Measurements from ENCODE around the gene EGFR.

EGFR gene

GRCh38 chr7:55061726-55062499, 43.1 kb downstream of the EGFR start:
- no peaks in the 10 kb centered on the region for H3K4me1 Mint-ChIP-seq
- no peak overlapping the region for H3K27ac Mint-ChIP-seq
- peaks cover 7% of the 10 kb centered on the region for H3K27me3 Mint-ChIP-seq
- no peak overlapping the region for H3K4me3 Mint-ChIP-seq
- no peaks in the 10 kb centered on the region for H3K36me3 Mint-ChIP-seq
- no peaks in the 10 kb centered on the region for H3K9me3 Mint-ChIP-seq

- Mint-ChIP-seq H3K4me3 (no peak overlapping the region), H3K27ac (no peak overlapping the region), H3K27me3 (peaks cover 7% of the 10 kb centered on the region), H3K36me3 (no peaks in the 10 kb centered on the region), H3K4me1 (no peaks in the 10 kb centered on the region), H3K9me3 (no peaks in the 10 kb centered on the region)
Measured at GRCh38 chr7:55063061-55063460, 44.2 kb downstream of the EGFR start.

GRCh38 chr7:55063633-55064032, 44.8 kb downstream of the EGFR start:
- Mint-ChIP-seq H3K9me3 (no peaks in the 10 kb centered on the region), H3K4me3 (no peak overlapping the region), H3K27me3 (peaks cover 7% of the 10 kb centered on the region), H3K36me3 (no peaks in the 10 kb centered on the region), H3K4me1 (no peaks in the 10 kb centered on the region), H3K27ac (no peak overlapping the region)

- Mint-ChIP-seq H3K4me1 (no peaks in the 10 kb centered on the region), H3K9me3 (no peaks in the 10 kb centered on the region), H3K36me3 (no peaks in the 10 kb centered on the region), H3K27ac (no peak overlapping the region), H3K4me3 (no peak overlapping the region), H3K27me3 (peaks cover 8% of the 10 kb centered on the region)
Measured at GRCh38 chr7:55065079-55065478, 46.3 kb downstream of the EGFR start.

- no peaks in the 10 kb centered on the region for H3K4me1 Mint-ChIP-seq
- H3K9me3 Mint-ChIP-seq = no peaks in the 10 kb centered on the region
- peaks cover 8% of the 10 kb centered on the region for H3K27me3 Mint-ChIP-seq
- H3K27ac Mint-ChIP-seq = no peak overlapping the region
- H3K36me3 Mint-ChIP-seq = no peaks in the 10 kb centered on the region
- no peak overlapping the region for H3K4me3 Mint-ChIP-seq
Measured at GRCh38 chr7:55065511-55066229, 46.9 kb downstream of the EGFR start.

GRCh38 chr7:55066524-55066923, 47.7 kb downstream of the EGFR start:
- Mint-ChIP-seq H3K27me3 (peaks cover 8% of the 10 kb centered on the region), H3K36me3 (no peaks in the 10 kb centered on the region), H3K27ac (no peak overlapping the region), H3K4me3 (no peak overlapping the region), H3K9me3 (no peaks in the 10 kb centered on the region), H3K4me1 (no peaks in the 10 kb centered on the region)

GRCh38 chr7:55066938-55067337, 48.1 kb downstream of the EGFR start:
- Mint-ChIP-seq H3K9me3 (no peaks in the 10 kb centered on the region), H3K27me3 (peaks cover 6% of the 10 kb centered on the region), H3K36me3 (no peaks in the 10 kb centered on the region), H3K27ac (no peak overlapping the region), H3K4me1 (no peaks in the 10 kb centered on the region), H3K4me3 (no peak overlapping the region)

- Mint-ChIP-seq H3K36me3 (no peaks in the 10 kb centered on the region), H3K27me3 (peaks cover 4% of the 10 kb centered on the region), H3K9me3 (no peaks in the 10 kb centered on the region), H3K27ac (no peak overlapping the region), H3K4me1 (no peaks in the 10 kb centered on the region), H3K4me3 (no peak overlapping the region)
Measured at GRCh38 chr7:55067748-55068147, 48.9 kb downstream of the EGFR start.

- H3K36me3 Mint-ChIP-seq = no peaks in the 10 kb centered on the region
Measured at GRCh38 chr7:55069271-55069792, 50.5 kb downstream of the EGFR start.

GRCh38 chr7:55070271-55070743, 51.5 kb downstream of the EGFR start:
- no peaks in the 10 kb centered on the region for H3K9me3 Mint-ChIP-seq
- H3K4me1 Mint-ChIP-seq = peaks cover 5% of the 10 kb centered on the region
- H3K27ac Mint-ChIP-seq = no peak overlapping the region
- H3K4me3 Mint-ChIP-seq = no peak overlapping the region
- H3K27me3 Mint-ChIP-seq = peaks cover 2% of the 10 kb centered on the region
- H3K36me3 Mint-ChIP-seq = no peaks in the 10 kb centered on the region

More at GRCh38 chr7:55069271-55069792, 50.5 kb downstream of the EGFR start:
- Mint-ChIP-seq H3K4me1 (peaks cover 5% of the 10 kb centered on the region), H3K4me3 (no peak overlapping the region), H3K27me3 (peaks cover 2% of the 10 kb centered on the region), H3K27ac (no peak overlapping the region), H3K9me3 (no peaks in the 10 kb centered on the region)

GRCh38 chr7:55070854-55071253, 52.0 kb downstream of the EGFR start:
- H3K4me3 Mint-ChIP-seq = no peak overlapping the region
- no peaks in the 10 kb centered on the region for H3K9me3 Mint-ChIP-seq
- peaks cover 5% of the 10 kb centered on the region for H3K4me1 Mint-ChIP-seq

GRCh38 chr7:55071411-55072175, 52.8 kb downstream of the EGFR start:
- Mint-ChIP-seq H3K27me3 (peaks cover 2% of the 10 kb centered on the region), H3K27ac (no peak overlapping the region), H3K36me3 (no peaks in the 10 kb centered on the region), H3K4me3 (no peak overlapping the region), H3K4me1 (peaks cover 5% of the 10 kb centered on the region), H3K9me3 (no peaks in the 10 kb centered on the region)

More at GRCh38 chr7:55070854-55071253, 52.0 kb downstream of the EGFR start:
- no peak overlapping the region for H3K27ac Mint-ChIP-seq
- H3K27me3 Mint-ChIP-seq = peaks cover 2% of the 10 kb centered on the region
- no peaks in the 10 kb centered on the region for H3K36me3 Mint-ChIP-seq

- Mint-ChIP-seq H3K27ac (no peak overlapping the region), H3K27me3 (peaks cover 2% of the 10 kb centered on the region), H3K4me3 (no peak overlapping the region), H3K36me3 (no peaks in the 10 kb centered on the region), H3K9me3 (no peaks in the 10 kb centered on the region), H3K4me1 (peaks cover 5% of the 10 kb centered on the region)
Measured at GRCh38 chr7:55072251-55072650, 53.4 kb downstream of the EGFR start.

- H3K36me3 Mint-ChIP-seq = no peaks in the 10 kb centered on the region
- no peak overlapping the region for H3K27ac Mint-ChIP-seq
Measured at GRCh38 chr7:55073051-55073511, 54.3 kb downstream of the EGFR start.

GRCh38 chr7:55073976-55074528, 55.2 kb downstream of the EGFR start:
- Mint-ChIP-seq H3K27ac (no peak overlapping the region), H3K27me3 (peaks cover 2% of the 10 kb centered on the region), H3K9me3 (no peaks in the 10 kb centered on the region), H3K4me3 (no peak overlapping the region), H3K4me1 (peaks cover 5% of the 10 kb centered on the region), H3K36me3 (no peaks in the 10 kb centered on the region)

More at GRCh38 chr7:55073051-55073511, 54.3 kb downstream of the EGFR start:
- peaks cover 2% of the 10 kb centered on the region for H3K27me3 Mint-ChIP-seq
- H3K4me1 Mint-ChIP-seq = peaks cover 5% of the 10 kb centered on the region
- H3K9me3 Mint-ChIP-seq = no peaks in the 10 kb centered on the region
- no peak overlapping the region for H3K4me3 Mint-ChIP-seq
